Suppressor macrophage (primary cell): ENCODE data around the gene UBR2.

Experiments
- DNase-seq, 4 experiments: peaks; one replicate each; pipeline ENCODE4 v3.0.0-alpha.2; 2020 to 2022
- total RNA-seq, 17 experiments: gene quantifications; one replicate each; lab custom pipeline; 2026; ENCODE audit warnings: mixed read lengths in 6 of 17, inconsistent platforms in 3 of 17; lab: John Stamatoyannopoulos, UW

The UBR2 gene
- total RNA-seq, result 70.2 to 156 (median 96.6) reads per million in 17 experiments

DNA sequence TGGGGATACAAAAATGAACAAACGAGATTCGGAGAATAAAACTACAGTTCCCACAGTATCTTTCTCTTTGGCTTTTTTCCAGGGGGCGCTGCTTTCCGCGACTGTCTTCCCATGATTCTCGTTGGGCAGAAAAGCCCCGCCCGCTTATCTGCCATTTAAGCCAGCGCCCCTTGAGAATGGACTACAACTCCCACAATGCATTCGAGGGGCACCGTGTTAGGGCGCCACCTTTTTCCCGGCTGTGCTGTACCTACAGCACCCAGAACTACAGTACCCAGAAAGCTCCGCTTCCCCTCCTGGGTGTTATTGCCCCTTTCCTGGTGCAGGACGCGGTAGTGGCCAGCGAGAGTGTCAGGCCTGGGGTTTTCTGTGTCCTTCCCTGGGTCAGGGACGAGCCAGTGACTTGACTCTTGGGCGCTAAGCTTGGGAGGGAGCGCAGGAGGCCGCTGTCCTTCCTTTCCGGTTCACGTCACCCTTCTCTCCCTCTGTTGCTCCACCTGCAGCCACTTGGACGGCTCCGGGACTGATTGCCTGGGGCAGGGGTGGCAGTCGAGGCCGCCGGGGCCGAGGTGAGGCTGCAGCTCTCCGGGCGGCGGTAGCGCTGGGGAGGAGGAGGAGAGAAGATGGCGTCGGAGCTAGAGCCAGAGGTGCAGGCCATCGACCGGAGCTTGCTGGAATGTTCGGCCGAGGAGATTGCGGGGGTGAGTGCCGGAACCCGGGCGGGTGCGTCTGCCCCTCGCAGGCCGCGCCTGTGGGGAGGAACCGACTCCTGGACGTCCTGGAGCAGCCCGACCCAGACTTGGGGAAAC lies at the start of gene UBR2:
TSS of gene UBR2 (plus strand) at position 333 of the 809 bp plus-strand sequence. CDS start at position 624, 291 bp downstream.
- peak; percentile 98 to 99 (median 99) for DNase-seq

DNA sequence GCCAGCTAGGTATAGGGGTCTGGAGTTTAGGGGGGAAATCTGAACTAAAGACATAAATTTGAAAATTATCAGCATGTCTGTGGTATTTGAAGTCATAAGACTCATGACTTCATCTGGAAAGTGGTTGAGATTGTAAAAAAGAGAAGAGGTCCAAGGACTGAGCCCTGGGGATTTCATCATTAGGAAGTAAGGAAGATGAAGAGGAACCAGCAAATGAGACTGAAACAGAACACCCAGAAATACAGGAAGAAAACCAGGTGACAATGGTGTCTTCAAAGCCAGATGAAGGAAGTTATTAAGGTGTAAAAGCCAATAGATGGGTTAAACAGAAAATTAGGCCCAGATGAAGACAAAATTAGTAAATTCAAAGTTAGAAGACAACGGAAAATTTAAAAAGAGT lies 49.1 kb upstream of the UBR2 start:
- DNase-seq, result peak; percentile 51 to 90 (median 77)

DNA sequence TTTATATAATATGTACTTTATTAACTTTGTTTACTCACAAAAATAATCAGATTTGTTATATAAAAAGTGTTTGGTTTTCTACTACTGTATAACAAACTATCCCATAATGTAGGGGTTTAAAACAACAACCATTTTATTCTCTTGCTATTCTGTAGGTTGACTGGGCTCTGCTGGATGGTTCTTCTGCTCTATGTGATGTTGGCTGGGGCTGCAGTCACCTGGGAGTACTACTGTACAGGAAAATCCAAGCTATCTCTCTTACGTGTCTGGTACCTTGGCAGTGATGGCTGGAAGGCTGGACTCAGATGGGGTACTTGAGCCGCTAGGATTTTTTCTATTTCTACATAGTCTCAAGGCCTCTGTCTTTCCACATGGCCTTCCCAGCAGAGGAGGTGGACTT lies 44.0 kb upstream of the UBR2 start:
- DNase-seq, result no peak

DNA sequence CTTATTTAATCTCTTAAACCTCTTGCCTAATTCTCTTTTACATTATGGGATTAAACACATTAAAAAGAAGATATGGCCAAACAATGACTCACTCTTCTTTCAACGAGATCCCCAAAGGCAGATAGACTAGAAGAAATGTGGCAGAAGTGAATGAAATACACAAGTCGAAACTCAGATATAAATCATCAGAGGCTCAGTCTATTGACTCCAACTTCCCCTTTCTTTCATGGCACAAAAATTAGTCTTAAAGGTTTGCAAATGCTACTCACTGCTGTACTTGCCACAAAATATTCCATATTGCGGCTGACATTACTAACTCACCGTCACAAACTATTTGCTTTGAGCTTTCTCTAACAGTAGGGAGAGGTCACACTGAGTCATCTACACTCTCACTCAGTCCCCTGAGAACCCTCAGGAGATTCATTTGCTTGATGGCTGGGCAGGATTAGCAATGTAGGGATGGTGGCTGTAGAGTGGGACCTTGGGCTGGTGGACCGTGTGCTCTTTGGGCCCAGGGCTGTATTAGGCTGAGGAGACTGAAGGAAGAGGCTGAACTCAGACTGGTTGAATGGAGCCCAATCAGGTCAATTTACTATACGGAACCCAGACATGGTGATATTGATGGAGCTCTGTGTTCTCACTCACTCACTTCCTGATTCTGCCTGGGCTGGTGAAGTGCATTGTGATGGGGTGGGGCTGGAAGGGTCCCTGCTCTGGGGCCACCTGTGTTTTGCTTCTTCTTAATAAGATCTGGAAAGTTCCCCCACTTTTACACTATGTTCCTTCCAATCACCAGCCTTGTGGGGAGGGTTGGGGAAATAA lies 42.8 kb upstream of the UBR2 start:
- DNase-seq, result peak in 3 of 4 experiments; percentile 21 to 62 (median 54)

DNA sequence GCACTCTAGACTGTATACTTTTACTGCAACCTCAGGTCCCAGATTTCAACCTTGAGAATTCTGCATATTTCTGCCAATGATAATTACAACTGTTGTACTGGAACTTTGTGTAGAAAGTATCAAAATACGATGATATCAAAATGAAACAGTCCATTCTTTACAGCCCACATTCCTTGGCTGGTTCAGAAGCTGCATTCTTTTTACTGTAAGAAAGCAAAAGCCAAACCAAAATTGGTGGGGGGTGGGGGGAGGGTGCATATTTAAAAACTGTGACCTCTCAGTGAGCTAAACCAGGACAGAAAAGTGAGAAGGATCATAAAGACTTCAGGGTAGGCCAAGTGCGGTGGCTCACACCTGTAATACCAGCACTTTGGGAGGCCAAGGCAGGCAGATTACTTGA lies 41.8 kb upstream of the UBR2 start:
- no peak for DNase-seq

DNA sequence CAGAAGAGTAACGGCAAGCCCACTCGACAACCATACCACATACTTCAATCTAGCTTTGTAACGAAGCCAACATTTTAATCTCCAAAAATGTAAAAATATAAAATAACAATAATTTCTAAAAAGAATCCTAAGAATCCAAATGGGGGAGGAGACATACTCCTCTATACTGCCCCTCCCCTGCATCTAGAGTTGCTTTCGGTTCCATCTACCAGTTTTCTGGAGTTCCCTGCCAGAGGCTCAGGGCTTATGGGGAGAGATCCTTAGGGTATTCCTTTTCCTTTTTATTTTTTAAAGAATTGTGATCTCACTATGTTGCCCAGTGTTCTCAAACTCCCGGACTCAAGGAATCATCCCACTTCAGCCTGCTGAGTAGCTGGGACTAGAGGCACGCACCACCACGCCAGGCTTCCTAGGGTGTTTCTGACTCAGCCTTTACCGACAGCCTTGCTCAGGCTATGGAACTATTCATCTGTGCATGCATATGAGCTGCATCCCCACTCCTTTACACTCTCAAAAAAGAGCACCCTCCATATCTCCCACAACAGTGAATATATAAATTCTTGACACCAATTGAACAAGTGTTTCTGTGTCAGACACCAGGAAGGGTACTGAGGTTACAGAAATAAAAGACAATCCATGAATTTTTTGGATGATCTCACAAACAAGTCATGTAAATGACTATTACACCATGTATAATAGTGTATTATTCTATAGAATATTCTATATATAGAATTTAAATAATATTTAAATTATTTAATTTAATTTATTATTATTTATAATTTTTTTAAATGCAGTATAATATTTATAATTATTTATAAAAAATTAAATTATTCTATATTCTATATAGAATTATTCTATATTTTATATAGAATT lies 40.7 kb upstream of the UBR2 start:
- DNase-seq, result no peak

DNA sequence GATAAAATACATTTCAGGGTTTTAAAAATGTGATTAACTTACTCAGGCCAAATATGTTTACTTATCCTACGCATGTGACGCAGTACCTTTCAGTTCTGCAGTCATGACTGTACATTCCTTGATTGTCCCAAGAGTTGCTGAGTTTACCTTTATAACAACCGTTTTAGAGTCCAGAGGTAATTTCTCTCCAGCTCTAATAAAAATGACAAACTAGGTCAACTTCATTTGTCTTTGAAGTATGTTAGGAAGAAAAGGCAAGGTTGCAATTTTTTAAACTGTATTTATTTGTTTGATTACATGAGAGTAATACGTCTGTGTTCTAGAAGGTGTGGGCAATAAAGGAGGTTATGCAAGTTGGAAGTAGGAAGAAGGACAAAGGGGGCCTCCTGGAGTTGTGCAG lies 38.6 kb upstream of the UBR2 start:
- no peak for DNase-seq

DNA sequence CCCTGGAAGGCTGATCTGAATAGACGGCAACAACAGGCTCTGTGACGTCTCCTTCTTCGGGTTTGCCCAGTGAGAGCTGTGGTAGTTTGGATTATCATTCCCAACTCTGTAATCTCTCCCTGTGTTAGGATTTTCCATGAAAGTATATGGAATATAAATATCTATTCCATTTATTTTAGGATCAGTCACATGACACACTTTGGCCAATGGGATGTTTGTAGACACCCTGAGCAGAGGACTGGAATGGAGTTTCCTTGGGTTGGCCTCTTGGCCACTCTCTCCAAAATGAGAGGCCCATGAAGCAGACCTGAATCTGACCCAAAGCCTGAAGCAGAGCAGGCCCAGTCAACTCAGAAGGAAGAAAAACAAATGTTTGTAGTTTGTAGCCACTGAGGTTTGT lies 37.2 kb upstream of the UBR2 start:
- DNase-seq, result no peak

DNA sequence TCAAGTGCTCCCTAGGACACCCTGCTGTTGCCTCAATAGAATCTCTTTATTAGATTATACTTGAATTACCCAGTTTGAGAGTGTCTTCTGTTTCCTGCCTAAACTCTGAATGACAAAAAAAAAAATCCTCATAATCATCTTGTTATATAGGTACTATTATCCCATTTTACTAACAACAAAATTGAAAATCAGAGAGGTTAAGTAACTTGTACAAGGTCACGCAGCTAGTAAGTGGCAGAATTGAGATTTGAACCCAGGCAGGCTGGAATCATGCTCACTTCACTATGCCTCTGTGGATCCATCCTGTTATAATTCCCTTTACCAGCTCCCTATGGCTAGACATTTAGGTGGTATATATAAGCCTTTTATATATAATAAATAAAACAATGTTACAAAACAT lies 36.6 kb upstream of the UBR2 start:
- no peak for DNase-seq

DNA sequence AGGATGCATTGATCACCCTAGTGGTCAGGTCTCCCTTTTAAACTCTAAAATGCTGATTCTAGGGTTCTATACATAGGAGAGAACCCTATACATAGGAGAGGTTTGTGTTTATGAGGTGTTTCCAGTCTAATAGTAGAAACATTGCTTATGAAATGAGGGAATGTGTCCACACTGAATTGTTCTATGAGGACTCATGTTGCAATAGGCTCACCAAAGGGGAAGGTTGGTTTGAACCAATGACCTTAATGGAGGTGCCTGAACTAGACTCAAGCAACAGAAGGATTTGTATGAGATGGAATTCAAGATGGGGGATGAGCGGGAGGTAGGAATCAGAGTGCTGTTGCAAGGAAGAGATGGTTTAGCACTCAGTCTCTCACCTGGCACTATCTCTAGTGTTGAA lies 33.5 kb upstream of the UBR2 start:
- DNase-seq, result peak in 3 of 4 experiments; percentile 36 to 51 (median 43)

DNA sequence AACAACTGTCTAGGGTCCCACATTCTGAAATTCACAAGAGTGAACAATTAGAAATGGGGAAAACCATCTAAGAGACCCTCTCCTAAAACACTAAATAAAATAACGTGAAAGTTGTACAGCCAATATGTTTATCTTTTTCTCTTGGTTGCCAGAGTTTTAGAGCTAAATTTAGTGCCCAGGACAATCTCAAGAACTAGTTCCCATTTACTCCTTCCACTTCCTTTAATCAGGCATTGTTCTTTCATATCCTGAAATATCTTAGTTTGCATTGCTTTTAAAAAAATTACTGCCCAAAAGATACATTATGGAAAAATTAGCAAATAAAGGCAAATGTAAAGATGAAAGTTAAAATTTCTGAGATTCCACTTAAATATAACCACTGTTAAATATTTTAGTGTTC lies 33.1 kb upstream of the UBR2 start:
- peak in 2 of 4 experiments; percentile 38 to 54 for DNase-seq

DNA sequence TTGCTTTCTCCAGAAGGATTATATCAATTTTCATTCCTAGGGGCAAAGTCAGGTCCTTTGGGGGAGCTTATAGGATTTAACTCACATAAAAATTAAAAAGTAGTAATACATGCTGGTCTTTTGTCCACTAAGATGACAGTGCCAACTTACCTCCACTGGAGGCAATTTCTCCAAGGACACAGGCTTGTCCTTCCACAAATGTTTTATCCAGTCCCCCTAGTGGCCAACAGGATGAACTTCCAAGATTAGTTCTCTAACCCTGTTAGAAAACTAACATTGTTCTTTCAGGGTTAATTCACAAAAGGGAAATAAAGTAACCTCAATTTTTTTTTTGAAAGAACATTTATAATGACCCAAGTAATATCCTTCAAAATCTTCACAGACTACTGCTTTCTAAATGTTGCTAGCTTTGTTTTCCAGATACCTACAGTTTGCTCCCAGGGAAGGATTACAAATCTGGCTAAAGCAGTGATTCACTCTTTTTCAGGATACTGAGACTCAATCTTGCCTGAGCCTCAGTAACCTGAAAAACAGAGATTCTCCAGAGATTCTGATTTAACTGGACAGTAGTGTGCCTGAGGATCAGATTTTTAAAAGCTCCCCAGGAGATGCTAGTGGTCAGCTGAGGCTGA lies 31.7 kb upstream of the UBR2 start:
- peak; percentile 30 to 89 (median 74) for DNase-seq

DNA sequence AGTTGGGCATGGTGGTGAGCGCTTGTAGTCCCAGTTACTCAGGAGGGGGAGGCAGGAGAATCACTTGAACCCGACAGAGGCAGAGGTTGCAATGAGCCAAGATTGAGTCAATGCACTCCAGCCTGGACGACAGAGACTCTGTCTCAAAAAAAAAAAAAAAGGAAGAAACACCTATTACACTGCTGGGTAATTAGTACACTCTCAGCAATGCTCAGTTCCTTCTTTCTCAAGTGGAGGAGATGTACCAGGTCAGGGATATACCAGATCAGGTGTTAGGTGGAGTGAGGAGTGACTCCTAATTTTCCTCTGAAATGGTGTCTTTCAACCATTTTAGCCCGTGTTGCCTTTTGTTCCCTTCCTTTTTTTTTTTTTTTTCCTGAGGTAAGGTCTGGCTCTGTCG lies 30.0 kb upstream of the UBR2 start:
- DNase-seq, result no peak

DNA sequence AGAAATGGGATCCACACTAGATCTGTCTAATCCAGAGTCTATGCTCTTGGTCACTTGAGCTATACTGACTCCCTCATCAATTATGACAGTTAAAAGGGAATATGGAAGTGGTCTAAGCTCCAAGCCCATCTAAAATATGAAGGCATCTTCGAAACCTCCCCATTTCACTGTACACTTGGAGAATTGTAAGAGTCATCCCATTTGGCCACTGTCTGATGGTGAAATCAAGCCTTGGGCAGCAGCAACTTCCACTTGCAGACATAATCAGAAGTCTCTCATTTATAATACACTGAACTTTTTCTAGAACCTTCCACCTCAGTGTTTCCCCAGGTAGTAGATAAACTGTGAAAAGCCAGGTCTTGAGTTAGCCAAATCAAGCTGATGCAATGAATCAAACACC lies 26.3 kb upstream of the UBR2 start:
- peak in 3 of 4 experiments; percentile 11 to 58 (median 34) for DNase-seq

DNA sequence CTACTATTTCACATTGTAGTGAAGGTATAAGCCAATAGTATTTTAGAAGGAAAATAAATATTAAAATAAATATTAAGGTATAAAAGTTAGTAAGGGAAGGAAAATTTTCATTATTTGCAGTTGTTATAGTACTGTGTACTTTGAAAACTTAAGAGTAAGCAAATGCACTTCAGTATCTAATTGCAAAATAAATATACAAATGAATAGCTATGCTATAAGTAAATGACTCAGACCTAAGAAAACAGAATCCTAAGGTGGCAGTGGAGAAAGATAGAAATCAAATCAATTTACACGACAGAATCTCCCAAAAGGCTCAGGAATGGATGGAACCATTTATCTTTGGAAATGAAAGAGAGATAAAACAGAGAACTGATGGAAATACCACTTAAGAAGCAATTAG lies 24.7 kb upstream of the UBR2 start:
- DNase-seq, result no peak

DNA sequence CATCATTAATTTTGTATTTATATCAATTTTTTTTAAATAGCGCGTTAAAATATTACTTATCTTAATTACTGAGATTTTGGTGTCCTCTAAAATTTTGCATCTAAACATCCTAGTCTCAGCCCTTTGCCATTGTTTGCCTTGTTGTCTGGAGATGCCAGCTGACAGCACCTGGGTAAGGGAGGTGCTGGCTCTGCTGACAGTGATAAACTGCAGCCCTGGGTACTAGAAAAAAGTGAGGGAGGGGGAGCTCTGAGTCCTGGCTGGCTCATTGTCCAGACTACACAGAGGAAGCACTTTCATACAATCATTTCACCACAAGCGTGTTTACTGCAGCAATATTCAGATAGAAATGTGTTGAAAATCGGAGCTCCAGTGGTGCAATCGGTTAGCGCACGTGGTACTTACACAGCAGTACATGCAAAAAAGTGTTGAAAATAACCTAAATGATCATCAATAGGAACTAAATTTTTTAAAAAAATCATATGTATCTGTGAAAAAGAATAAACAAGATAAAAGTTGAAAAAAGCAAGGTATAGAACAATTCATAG lies 18.5 kb upstream of the UBR2 start:
- DNase-seq, result peak; percentile 83 to 92 (median 88)

DNA sequence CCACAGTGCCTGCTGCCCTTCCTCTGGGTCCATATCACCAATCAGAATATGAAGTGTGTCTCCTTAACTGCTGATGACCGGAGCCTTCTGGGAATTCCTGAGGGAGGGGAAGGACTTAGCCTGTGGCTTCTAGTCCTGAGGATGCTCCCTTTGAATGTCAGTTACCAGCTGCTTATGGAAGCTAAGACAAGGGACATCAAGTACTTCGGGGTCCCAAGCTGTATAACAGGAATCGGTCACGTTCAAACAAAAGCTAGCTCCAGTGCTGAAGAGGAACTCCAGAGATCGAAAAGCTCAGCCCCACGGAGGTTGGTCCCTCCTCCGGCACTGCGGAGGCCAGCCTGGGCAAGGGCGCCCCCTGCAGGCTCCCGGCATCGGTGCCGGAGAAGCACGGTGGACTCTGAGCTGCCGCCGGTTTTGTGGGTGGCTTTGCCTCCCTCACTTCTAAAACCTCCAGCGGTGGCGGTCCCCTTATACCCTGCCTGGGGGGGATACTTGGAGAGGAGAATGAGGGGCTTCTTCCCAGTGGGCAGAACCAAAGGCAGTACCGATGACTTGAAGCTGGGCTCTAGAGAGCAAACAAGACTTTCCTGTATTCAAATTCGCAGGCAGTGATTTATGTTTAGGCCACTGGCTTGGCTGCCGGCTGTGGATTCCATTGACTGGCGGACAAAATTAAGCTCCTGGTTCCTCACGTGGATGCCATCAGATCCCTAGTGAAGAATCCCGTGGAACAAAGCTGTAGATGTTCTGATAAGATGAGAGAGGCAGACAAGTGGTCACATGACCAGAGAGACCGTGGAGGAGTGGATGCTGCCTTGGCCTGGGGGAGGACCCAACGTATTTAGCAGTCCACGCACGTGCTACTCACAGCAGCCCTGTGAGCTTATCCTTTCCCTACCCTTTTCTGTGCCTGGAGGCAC lies 16.2 kb upstream of the UBR2 start:
- peak; percentile 91 to 95 (median 94) for DNase-seq

DNA sequence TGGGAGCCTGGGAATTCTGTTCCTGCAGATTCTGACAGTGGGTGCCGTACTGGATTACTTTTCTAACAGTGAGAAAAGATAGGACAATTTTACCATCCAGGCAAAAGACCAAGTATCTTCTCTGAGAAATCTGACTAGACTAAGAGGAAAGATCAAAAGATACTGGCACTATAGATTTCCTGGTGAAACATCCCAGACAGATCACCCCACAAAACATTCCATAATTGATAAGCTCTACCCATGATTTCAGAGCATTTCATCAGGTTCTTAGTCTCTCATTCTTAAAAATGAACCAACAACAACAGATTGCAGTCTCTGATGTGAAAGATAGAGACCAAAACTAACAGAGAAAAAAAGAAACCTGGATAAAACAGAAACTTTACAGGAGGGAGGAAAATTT lies 13.6 kb upstream of the UBR2 start:
- DNase-seq, result no peak

DNA sequence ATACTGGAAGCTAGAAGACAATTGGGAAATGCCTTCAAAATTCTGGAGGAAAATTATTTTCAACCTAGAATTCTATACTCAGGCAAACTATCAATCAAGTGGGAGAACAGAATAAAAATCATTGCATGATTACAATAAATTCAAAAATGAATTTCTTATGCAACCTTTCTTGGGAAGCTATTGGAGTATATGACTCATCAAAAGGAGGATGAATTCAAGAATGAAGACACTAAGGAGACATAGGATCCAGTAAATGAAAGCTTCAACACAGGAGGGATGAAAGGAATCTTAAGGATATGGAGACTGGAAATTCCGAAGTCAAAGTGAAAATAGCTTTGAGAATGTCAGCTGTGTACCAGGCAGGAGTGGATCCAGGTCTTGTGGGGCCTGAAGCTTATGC lies 12.6 kb upstream of the UBR2 start:
- DNase-seq, result no peak

DNA sequence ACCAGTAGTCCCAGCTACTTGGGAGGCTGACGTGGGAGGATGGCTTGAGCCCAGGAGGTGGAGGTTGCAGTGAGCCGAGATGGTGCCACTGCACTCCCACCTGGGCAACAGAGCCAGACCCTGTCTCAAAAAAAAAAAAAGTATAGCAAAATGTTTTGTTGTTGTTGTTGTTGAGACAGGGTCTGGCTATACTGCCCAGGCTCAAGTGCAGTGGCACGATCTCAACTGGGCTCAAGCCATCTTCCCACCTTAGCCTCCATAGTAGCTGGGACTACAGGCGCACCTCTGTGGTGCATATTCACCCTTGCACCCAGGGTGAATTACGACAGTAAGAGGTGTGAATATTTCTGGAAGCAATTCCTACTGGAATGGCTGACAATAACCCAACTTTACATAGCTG lies 11.4 kb upstream of the UBR2 start:
- DNase-seq, result no peak
